HuH-7.5 (cell line): ENCODE measurements around the gene RHEX.

Source experiments
- DNase-seq: peaks from one replicate; pipeline ENCODE4 v3.0.0; 2011; ENCODE audit warnings: low spot score

RHEX gene

DNA sequence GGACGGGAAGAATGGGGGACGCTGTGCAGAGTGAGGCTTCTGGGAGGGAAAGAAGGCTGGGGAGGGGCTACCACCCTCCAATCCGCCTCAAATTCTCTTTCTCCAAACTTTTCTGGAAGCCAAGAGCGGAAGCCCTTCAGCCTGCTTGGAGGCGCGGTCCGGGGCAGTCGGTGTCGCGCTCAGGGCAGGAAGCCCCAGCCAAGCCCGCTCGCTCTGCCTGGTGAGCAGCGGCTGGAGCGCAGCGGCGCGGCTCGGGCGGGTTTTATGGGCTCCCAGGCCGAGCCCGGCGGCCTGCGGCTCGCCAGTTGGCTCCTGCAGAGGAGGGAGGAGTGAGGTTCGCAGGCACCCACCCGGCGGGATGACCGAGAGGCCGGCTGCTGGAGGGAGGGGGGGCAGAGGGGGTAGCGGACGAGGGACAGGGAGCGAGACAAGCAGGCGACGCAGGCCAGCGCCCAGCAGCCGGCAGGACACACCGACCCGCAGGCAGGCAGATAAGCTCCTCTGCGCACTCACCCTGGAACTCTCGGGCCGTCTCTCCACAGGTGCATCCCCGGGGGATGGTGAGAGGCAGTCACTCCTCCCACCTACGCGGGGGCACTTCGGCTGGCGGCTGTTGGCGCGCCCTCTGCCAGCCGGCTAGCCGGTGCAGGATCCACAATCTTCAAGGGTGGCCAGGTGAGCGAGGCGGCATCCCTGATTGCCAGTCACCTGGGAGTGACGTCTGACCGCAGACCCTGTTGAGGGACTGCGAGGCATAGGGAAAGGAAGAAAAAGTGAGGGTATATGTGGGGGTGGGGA lies 64.4 kb downstream of the RHEX start, which contains the start of gene AVPR1B:
Gene AVPR1B, minus strand, starts transcription at position 238 of the 798 bp plus-strand sequence. CDS start 498 bp downstream, outside the sequence.
- peak; percentile 54 for DNase-seq

- no peak for DNase-seq
These were observed 67.4 kb downstream of the RHEX start for GRCh38 chr1:206120406-206120805.

- no peak for DNase-seq
These were observed 68.3 kb downstream of the RHEX start for GRCh38 chr1:206121269-206121668.

DNA sequence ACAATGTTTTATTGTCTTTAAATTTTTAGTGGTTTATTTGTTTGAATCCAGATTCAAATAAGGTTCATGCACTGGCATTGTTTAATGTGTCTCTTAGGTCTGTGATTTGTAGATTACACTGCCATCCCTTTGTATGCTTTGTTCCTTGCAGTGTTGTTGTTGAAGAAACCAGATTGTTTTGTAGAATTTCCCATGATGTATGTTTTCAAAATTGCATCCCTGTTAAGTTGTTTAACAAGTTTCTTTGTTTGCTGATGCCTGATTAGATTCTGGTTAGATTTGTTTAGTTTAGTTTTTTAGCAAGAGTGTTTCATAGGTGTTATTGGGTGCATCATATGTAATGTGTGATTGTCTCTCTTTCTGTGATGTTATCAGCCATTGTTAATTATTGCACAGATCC lies 69.7 kb downstream of the RHEX start:
- DNase-seq = no peak

GRCh38 chr1:206125346-206125745 lies 72.4 kb downstream of the RHEX start:
- no peak for DNase-seq

DNA sequence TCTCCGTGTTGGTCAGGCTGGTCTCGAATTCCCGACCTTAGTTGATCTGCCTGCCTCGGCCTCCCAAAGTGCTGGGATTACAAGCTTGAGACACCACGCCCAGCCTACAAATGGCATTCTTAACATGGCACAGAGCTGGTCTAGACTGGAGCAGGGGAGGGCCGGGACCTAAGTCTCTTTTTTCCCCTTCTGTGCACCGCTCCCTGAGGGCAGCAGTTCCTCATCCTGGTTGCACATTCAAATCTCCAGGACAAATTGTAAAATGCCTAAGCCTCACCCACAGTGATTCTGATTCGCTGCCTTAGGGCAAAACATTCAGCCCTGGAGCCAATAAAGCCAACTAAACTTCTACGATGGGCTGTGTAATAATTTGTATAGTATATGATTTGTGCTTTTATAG lies 74.4 kb downstream of the RHEX start:
- no peak for DNase-seq

- no peak for DNase-seq
These were observed 75.2 kb downstream of the RHEX start for GRCh38 chr1:206128196-206128595.

GRCh38 chr1:206131037-206131436 lies 78.1 kb downstream of the RHEX start:
- no peak for DNase-seq

DNA sequence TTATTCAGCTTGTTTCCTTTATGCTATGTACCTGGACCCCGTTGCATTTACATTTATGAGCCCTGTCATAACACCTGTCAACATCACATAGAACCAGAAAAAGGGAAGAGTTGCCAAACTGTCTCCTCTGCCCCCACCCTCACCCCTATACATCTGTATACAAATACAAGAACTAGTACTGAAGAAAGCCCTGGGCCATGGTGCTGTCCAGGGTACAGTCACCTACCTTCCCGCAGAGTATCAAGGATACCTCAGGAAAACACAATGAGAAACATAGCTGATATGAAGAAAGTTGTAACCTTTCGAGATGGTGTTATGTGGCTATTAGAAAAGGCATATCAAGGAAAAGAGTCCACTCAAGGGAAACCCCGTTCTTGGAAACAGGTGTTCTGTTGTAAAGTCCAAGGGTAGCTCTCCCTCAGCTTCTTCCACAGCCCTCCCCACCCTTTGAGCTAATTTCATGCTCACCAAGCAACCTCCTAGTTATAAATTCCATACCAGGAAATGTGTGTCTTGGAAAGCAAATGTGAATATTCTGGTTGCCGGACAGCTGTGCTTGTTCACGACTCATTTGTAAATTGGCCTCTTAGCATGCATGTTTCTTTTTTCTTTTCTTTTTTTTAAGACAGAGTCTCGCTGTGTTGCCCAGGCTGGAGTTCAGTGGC lies 80.9 kb downstream of the RHEX start:
- no peak for DNase-seq

DNA sequence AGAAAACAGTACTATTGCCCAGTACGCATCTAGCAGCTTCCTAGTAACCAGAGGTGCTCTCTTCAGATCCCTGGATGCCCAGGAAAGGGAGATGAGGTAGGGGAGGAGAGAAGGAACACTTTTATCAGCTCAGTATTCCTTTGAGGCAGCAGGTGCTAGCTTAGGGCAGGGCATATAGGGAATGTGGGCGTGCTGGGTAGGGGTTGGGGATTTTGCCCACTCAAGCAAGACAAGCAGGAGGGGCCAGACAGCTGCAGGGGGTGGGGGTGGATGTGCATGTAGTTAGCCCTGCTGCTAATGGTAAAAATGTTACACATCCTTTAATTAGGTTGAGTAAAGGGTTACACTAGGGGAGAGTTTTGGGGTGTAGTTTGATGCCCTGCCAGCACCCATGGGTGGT lies 82.3 kb downstream of the RHEX start:
- no peak for DNase-seq

GRCh38 chr1:206136241-206136640 lies 83.3 kb downstream of the RHEX start:
- no peak for DNase-seq

GRCh38 chr1:206142011-206142410 lies 89.0 kb downstream of the RHEX start:
- DNase-seq = no peak

DNA sequence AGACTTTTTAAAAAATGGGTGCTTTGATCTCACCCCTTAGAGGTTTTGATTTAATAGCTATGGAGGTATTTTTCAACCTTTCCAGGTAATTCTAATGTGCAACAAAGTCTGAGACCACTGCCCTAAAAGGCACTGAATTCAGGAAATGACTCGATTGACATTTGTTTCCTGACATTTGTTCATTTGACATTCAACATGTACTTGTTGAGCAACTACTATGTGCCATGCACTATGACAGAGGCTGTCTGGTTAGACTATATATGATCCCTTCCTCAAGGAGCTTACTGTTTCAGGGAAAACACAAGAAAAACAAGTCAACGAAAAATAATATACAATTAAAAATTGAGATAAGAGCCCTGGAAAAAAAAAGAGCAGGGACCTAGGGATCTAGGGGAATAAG lies 89.8 kb downstream of the RHEX start:
- DNase-seq = no peak

DNA sequence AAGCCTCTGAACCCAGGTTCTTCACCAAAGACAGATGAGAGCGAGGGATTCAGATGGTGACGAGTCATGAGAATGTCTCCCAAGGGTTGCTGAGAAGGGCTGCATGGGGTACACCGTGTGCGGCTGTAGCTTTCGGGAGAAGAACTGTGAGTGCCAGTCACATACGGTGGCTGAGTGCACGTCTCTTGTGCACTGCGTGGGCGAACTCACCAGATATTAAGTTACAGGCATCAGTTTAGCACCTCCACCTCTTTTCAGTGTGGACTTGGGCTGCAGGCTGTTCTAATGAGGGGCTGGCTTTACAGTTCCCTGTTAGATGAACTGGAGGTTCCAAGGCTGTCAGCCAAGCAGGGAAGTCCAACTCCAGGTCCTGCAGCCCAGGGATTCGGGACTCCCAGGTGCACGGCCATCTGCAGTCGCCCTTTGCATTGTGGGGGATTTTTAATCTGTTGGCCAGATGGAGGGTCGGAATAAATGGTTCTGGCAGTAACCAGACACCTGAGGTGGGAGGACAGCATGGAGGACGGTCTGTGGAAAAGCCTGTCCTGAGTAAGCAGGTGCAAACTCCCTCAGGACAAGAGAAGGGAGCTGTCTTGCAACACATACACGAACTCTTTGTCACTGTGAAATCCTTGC lies 90.7 kb downstream of the RHEX start:
- DNase-seq = no peak

DNA sequence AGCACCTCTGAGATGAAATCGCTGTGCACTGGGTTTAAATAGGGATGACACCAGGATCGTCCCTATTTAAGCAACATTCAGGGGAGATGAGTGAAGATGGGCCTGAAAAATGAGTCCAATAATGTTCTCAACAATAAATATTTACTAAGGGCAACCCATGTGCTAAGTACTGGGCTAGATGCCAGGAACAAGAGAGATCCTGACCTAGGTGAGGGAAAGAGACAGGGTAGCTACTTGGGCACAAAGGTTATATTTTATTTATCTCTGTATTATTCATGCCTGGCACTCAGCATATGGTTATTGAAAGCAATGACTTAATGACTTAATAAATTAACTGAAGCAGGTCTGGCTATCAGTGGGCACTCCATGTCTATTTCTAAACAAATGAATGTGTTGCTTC lies 91.6 kb downstream of the RHEX start:
- no peak for DNase-seq

DNA sequence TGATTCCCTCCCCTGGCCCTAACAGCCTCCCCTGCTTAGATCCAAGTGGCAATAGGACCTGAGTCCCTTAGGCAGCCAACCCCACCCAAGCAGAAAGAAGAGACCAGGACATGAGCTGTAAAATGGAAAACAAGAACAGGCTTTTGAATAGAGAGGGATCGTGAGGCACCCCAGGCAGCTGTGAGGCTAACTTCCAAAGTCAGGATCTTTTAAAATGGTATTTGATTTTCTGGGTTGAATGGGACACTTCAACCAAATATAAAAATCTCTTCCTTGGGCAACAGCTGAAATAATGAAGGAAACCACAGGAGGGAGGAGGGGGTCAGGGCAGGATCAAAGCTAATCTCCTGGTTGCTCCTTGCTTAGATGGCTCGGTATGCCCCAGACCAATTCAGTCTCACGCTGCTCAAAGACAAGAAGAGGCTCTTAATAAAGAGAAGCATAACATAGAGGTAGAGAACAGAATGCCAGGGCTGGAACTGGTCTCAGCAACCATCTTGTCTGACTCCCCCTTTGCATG lies 92.9 kb downstream of the RHEX start:
- no peak for DNase-seq
